H4 (cell line): Measurements from ENCODE around the gene CCDC38. TPM values are rescaled to one million over a fixed set of nuclear protein-coding genes. Genes with fewer than 3 reads are reported as not detected.

Source experiments
- DNase-seq: peaks from one replicate; pipeline ENCODE4 v3.0.0-alpha.2; 2015; ENCODE audit warnings: low spot score
- total RNA-seq: library from RNA; depleted of rRNA; stranded (reverse); fragments of >200 nt; shearing (Covaris generic); gene quantifications from 2 replicates; pipeline ENCODE4 v1.2.3, GENCODE V29; 2014; rRNA removed

Gene CCDC38
- total RNA-seq, 1 experiment from 2014 or later: 0.17 TPM

- peak; percentile 66 for DNase-seq
Observed at GRCh38 chr12:95836630-95837239, 105.7 kb downstream of the CCDC38 start.

DNA sequence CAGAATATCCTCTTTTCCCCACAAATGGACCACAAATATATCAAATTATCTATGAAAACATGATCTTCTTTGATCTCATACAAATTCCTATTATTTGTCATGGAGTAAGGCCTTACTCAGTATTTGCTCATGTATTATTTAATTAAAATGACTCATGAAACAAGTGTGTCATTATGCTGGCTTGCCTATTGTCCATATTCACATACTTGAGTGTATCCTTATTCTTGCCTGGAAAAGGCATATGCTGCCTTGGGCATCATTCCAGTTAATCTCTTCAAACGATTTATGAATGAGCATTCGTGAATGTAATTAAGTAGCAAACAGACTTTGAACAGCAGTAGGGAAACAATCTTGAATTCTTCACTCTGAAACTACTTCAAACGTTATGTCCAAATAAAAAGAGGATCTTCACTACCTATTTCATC lies 106.2 kb downstream of the CCDC38 start:
- no peak for DNase-seq

DNA sequence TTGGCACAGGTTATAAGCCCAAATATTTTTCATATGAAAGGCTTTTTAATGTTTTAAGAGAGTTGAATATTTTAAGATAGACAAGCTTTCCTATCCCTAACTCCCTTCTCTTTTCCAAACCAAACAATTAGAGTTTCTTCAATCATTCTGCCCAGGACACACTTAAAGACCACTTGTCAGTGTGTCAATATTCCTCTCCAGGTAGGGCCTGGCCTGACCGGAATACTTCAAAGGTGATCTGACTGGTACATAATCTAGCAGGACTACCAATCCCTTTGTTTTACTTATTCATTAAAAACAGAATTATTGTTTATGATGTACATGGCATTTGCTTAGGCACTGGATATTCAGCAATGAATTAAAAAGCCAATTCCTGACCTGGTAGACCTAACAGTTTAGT lies 107.8 kb downstream of the CCDC38 start:
- DNase-seq: no peak

GRCh38 chr12:95830335-95831089 lies 111.9 kb downstream of the CCDC38 start:
- DNase-seq: no peak

DNA sequence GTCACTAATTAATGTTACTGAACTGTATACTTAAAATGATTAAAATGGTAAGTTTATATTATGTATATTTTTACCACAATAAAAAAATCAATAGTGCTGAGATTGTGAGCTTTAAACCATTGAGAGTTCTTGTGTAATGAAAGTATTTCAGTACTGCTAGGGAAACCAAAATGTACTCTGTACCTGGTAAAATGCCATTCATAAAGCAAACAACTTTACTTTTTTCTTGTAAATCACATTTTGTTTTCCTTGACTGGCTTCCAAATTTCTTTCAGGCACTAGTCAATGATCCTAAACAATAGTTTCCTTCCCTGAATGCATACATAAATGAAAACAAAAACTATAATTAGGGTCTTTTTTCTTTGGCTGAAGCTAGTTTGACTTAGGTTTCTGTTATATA lies 113.0 kb downstream of the CCDC38 start:
- DNase-seq: no peak

DNA sequence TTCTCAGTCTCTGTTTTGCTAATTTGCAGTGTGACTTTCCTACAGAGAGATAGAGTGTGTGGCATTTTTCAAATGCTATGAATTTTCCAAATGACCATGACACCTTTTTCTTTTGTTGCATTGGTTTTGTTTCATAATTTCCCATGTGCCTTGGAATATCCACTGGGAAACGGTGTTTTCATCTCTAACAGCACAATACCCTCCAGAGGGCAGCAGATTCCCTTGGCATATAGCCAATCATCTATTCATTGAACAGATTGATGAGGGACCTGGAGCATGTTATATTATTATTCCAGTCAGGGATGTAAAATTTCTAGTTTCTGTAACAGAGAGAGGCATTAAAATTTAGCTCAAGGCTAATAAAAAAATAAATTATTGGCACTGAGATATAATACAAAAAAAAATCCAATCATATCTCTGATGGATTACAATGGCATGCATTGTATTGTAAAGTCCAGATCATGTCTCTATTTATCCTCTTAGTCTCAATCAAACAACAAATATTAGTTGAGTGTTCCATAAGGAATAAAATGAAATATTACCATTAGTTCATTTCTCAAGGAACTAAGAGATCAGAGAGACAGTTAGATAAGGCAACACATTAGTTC lies 122.2 kb downstream of the CCDC38 start:
- peak; percentile 47 for DNase-seq

Other genes with a start within 250 kb of the CCDC38 start
- gene NTN4, start 151.8 kb downstream of the CCDC38 start, total RNA-seq: 16.3 and 19.4 TPM in 2 replicates
- gene SNRPF, start 83.7 kb downstream of the CCDC38 start, total RNA-seq: 24.8 and 32.6 TPM in 2 replicates
- gene AMDHD1, start 717 bp upstream of the CCDC38 start, total RNA-seq: 0.43 and 1.6 TPM in 2 replicates
- gene HAL, start 53.7 kb upstream of the CCDC38 start, total RNA-seq: 0.14 and 0.27 TPM in 2 replicates
- gene LTA4H, start 93.0 kb upstream of the CCDC38 start, total RNA-seq: 67.7 and 85.7 TPM in 2 replicates